Kasumi-1 (cell line): ENCODE results near the gene KLHL6.
"Not testable (repeated sequence)": the region's sequence is repeated elsewhere in the genome, so short reads cannot be mapped to it uniquely, and the experiment has no call there.

Experiments
- DNase-seq, 2 experiments: peaks; one replicate each; lab custom pipeline; 2025; lab: John Stamatoyannopoulos, UW

KLHL6 gene, protein sequence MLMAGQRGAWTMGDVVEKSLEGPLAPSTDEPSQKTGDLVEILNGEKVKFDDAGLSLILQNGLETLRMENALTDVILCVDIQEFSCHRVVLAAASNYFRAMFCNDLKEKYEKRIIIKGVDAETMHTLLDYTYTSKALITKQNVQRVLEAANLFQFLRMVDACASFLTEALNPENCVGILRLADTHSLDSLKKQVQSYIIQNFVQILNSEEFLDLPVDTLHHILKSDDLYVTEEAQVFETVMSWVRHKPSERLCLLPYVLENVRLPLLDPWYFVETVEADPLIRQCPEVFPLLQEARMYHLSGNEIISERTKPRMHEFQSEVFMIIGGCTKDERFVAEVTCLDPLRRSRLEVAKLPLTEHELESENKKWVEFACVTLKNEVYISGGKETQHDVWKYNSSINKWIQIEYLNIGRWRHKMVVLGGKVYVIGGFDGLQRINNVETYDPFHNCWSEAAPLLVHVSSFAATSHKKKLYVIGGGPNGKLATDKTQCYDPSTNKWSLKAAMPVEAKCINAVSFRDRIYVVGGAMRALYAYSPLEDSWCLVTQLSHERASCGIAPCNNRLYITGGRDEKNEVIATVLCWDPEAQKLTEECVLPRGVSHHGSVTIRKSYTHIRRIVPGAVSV

GRCh38 chr3:183555541-183556081 lies at the start of gene KLHL6:
Gene KLHL6 (minus strand): TSS chr3:183555706. CDS start chr3:183555653, 53 bp downstream.
- peak; percentile 94 to 97 for DNase-seq

DNA sequence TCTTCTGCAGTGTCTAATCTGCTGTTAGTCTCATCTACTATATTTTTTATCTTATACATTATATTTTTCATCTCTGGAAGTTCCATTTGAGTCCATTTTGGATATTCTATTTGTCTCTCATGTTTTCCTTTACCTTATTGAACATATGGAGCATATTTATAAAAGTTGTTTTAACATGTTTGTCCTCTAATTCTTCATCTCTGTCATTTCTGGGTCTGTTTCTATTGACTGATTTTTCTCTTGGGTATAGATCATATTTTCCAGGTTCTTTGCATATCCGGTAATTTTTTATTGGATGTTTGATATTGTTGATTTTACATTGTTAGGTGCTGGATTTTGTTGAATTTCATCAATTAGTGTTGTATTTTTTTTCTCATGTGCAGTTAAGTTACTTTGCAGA lies 42.5 kb upstream of the KLHL6 start:
- no peak for DNase-seq

DNA sequence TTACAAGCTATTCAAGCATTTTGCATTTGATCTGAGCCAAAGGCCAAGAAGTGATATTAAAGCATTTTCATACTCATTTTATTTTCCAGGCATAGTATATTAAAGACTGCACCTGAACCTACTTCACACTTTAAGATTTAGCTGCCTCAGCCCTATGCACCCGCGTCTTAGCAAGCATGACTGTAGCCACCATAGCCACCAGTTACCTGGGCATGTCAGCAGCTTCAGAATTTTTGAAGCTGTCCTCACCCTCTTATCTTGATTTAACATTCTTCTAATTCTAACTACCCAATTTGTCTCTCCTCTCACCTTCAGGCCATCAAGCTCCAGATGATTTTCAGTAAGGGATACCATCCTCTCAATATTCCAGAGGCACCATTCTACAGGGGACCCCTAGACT lies 39.1 kb upstream of the KLHL6 start:
- no peak for DNase-seq

- no peak for DNase-seq
These were observed 37.3 kb upstream of the KLHL6 start for GRCh38 chr3:183592821-183593220.

DNA sequence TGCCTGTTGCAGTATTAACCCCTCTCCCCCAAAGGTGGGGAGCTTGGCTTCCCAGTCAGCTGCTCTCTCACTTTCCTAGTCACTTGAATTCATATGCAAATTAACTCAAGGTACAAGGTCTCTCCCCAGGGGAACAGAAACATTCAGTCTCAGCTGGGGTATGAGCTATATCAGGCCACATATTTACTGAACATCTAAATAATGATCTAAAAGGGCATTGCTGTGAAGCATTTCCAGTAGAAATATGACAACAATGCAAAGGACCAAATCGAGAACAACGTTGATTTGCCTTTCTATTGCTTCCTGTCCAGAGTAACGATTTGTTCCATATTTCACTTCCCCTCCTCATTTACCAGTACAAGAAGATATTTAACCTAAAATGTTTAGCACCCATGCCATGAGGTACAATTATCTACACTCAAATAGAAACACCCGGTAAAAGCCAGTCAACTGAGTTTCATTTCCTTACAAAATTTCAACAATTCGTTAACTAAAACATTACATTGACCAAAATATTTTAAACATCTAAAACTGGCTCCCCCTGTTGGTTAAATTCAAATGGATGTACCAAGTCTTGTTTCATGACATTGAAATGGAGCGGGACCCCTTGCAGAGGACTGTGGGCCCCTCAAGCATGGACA lies 36.5 kb upstream of the KLHL6 start:
- no peak for DNase-seq

GRCh38 chr3:183590442-183590841 lies 34.9 kb upstream of the KLHL6 start:
- DNase-seq = no peak

DNA sequence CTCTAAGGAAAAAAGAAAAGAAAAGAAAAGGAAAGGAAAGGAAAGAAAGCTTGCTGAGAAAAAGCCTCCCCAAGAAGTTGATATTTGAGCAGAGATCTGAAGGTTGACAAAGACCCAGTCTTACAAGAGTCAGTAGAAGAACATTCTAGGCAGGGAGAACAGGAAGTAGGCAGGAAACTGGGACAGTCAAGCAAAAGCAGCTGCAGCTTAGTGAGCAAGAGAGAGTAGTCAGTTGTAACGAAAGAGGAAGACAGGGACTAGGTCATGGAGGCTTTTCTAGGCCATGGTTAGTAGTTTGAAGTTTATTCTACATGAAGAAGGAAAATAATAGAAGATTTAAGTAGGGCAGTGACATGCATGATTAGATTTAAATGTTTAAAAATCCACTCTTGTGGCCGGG lies 31.8 kb upstream of the KLHL6 start:
- DNase-seq = peak; percentile 83 to 87

DNA sequence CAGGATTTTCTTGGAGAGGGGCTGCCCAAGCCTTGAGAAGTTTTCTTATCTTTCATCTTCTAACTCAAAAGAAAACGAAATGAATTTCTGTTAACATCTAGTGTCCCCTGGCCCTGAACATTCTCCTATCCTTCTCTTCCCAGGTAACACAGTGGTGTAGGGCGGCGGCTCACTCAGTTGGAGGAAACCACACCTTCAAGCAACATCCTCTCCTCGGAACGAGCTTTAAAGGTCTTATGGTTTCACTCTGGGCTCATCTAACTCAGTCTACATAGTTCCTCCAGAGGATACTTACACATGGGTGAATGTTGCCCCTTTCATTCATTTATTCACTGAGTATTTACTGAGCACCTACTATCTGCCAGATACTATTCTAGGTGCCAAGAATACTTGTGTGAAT lies 31.0 kb upstream of the KLHL6 start:
- DNase-seq = no peak

DNA sequence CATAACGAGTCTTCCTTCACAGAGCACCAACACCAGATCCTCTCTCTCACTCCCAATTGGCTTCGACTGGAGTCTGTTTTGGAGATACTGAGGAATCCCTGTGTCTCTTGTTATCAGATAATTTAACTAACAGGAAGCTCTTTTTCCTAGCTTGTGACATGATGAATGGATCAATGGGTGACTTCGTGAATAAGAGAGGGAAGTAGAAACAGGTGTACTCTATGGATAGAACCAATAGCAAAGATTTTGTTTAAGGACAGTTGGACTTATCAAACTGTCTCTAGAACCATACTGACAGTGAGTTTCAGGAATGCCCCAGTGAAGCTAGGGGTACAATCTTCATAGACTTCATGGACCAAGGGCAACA lies 29.4 kb upstream of the KLHL6 start:
- no peak for DNase-seq

- DNase-seq = no peak
These were observed 28.9 kb upstream of the KLHL6 start for GRCh38 chr3:183584246-183584913.

GRCh38 chr3:183583331-183584245 lies 28.1 kb upstream of the KLHL6 start:
- no peak for DNase-seq

DNA sequence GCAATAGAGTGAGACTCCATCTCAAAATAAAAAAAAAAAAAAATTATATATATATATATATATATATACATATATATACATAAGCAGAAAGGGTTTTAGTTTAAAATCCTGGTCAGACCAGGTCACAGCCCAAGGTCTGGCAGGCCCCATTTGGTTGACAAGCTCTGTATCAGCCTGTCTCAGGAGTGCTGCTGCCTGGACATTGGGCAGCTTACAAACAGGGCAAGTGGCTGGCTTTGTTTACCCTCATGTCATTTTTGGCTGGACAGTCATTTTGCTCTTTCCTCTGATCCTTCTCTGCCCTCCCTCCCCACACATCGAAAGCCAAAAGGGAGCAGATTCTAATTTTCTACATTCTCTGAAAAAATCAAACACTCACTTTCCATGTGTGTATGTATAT lies 26.7 kb upstream of the KLHL6 start:
- DNase-seq = no peak

DNA sequence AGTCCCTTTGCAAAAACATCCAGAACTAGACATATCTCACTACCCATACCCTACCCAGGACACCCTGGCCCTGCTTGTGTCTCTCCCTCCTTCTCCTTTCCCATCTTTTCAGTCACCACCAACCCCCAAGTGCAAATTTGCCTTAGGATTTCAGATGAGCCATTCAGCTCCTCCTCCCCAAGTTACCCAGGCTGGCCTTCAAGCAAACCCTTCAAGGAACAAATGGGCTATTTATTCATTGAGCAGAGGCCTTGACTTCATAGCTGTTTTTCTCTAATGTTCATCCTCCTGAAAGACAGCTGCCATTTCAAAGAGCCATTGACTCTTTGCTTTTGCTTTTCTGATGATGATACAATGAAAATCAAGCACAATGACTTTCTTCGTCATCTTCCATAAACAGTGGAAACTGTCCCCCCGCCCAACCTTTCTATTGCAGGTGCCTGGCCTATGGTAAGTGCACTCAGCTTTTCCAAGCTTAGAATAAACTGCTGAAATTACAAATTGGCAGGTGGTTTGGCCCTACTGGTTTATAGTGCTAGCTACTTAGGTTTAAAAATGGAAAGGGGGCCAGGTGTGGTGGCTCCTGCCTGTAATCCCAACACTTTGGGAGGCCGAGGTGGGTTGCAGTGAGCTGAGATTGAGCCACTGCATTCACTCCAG lies 26.1 kb upstream of the KLHL6 start:
- no peak for DNase-seq

GRCh38 chr3:183579967-183580900 lies 24.7 kb upstream of the KLHL6 start:
- DNase-seq = no peak

DNA sequence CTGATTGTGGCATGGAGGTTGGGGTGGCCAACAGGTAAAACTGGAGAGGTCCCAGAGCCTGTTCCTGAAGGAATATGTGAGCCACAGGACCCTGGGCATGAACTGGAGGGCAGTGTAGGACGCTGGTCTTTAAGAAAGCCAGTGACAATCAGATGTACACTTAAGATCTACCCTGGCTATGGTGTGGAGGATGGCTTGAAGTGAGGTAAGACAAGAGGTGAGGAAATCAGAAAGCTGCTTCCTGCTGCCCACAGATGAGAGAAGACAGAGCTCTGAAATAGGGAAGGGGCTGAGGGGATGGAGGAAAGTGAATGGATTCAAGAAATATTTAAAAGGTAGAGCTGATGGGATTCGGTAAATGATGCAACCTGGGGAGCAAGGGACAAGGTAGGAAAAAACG lies 22.7 kb upstream of the KLHL6 start:
- DNase-seq = no peak

- DNase-seq = no peak
These were observed 21.8 kb upstream of the KLHL6 start for GRCh38 chr3:183577346-183577745.

DNA sequence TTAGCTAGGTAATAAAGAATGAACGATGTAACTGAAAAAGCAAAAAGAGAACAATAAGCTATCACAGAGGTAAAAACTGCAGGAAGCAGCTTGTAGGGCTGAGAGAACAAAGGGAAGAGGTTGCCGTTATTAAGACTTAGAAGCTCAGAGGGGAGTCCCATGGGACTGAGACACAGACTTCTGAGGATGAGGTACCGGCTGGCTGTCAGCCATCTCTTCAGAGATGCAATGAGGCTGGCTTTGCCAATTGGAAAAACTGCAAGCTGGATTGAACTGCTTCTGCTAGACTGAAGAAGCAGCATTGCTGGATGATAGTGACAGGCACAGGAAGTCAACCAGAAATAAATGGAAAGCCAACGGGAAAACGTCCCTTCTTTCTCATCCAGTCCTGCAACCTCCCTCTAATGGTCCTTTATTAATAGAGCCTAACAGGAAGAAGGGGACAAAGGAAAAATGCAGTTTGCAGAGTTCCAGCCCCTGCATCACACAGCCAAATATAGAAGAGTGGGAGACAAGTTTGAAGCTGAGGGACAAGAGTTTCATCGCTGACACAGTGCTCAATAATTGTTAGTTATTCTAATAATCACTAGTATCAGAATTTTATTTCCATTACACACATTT lies 21.1 kb upstream of the KLHL6 start:
- no peak for DNase-seq

GRCh38 chr3:183572935-183573334 lies 17.4 kb upstream of the KLHL6 start:
- DNase-seq = no peak

DNA sequence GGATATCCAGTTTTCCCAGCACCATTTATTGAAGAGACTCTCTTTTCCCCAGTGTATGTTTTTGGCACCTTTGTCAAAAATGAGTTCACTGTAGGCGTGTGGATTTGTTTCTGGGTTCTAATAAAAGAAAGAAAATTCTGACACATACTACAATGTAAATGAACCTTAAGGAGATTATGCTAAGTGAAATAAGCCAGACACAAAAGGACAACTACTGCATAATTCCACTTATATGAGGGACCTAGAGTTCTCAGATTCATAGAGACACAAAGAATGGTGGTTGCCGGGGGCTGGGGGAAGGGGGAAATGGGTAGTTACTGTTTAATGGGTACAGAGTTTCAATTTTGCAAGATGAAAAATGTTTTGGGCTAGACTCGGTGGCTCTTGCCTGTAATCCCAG lies 14.7 kb upstream of the KLHL6 start:
- not testable (repeated sequence) for DNase-seq
